H1 (cell line): ENCODE measurements around the gene SPEF2.

ENCODE experiments used
- BRCA1 ChIP-seq: IDR thresholded peaks from 2 replicates; pipeline ENCODE4 v1.6.1; 2012; ENCODE audit warnings: low read depth, low read length, improper control_type of control experiment
- HDAC2 ChIP-seq, 2 experiments: fragments of 300-600 bp in 1 of 2; sonication (generic) in 1 of 2; IDR thresholded peaks; 2 replicates each; pipeline ENCODE4 v1.6.1; 2011 to 2012; ENCODE audit warnings: low read depth in 2 of 2, low read length in 2 of 2, mild to moderate bottlenecking in 2 of 2, moderate library complexity in 2 of 2, borderline replicate concordance in 1 of 2, inconsistent platforms in 1 of 2

- TF ChIP-seq BRCA1 (no peak), HDAC2 (IDR thresholded peaks at IDR 0.05; ENCODE audit: borderline replicate concordance in 1 of 2, low read depth in 2 of 2, low read length in 2 of 2) (no peak)
Observed at GRCh38 chr5:35850967-35851680, 233.5 kb downstream of the SPEF2 start.
